H1 (cell line): ENCODE measurements around the gene HDDC3.

Source experiments
- CEBPB ChIP-seq: IDR thresholded peaks from 2 replicates; pipeline ENCODE4 v1.6.1; 2012; ENCODE audit warnings: low read depth, low read length
- CHD2 ChIP-seq: IDR thresholded peaks from 2 replicates; pipeline ENCODE4 v1.6.1; 2012; ENCODE audit warnings: low read length, improper control_type of control experiment
- CTCF ChIP-seq, 3 experiments: IDR thresholded peaks; 1 replicate in 2 of 3; 2 replicates in 1 of 3; pipeline versions ENCODE4 v1.5.1 to v1.6.1; 2011; ENCODE audit warnings: low read length in 3 of 3, mild to moderate bottlenecking in 3 of 3, inconsistent platforms in 2 of 3, low read depth in 1 of 3, moderate library complexity in 1 of 3; ENCODE audit not compliant: insufficient read depth in 1 of 3; ENCODE audit errors: control extremely low read depth in 1 of 3
- EP300 ChIP-seq, 2 experiments: IDR thresholded peaks; 1 replicate in 1 of 2; 2 replicates in 1 of 2; pipeline ENCODE4 v1.6.1; 2011 to 2012; ENCODE audit warnings: low read depth in 2 of 2, low read length in 2 of 2, mild to moderate bottlenecking in 2 of 2, borderline replicate concordance in 1 of 2, inconsistent platforms in 1 of 2, moderate library complexity in 1 of 2
- EZH2 ChIP-seq: fragments of 200-600 bp; sonication (generic); IDR thresholded peaks from 2 replicates; pipeline ENCODE4 v1.7.1; 2012; ENCODE audit warnings: low read depth, mild to moderate bottlenecking, moderate library complexity, low read length, inconsistent platforms; ENCODE audit not compliant: severe bottlenecking
- HDAC2 ChIP-seq, 2 experiments: fragments of 300-600 bp in 1 of 2; sonication (generic) in 1 of 2; IDR thresholded peaks; 2 replicates each; pipeline ENCODE4 v1.6.1; 2011 to 2012; ENCODE audit warnings: low read depth in 2 of 2, low read length in 2 of 2, mild to moderate bottlenecking in 2 of 2, moderate library complexity in 2 of 2, borderline replicate concordance in 1 of 2, inconsistent platforms in 1 of 2
- JUN ChIP-seq: IDR thresholded peaks from 2 replicates; pipeline ENCODE4 v1.6.1; 2011; ENCODE audit warnings: low read depth, mild to moderate bottlenecking, improper control_type of control experiment, low read length
- KDM1A ChIP-seq: fragments of 200-600, 300-600 bp; sonication (generic); IDR thresholded peaks from 2 replicates; pipeline ENCODE4 v1.7.1; 2016; ENCODE audit warnings: mild to moderate bottlenecking, low read length, borderline replicate concordance
- POLR2A ChIP-seq, 2 experiments: IDR thresholded peaks; 1 replicate in 1 of 2; 2 replicates in 1 of 2; pipeline ENCODE4 v1.6.1; 2011; ENCODE audit warnings: low read depth in 2 of 2, low read length in 2 of 2, mild to moderate bottlenecking in 2 of 2; ENCODE audit errors: control extremely low read depth in 1 of 2
- POLR2AphosphoS5 ChIP-seq: IDR thresholded peaks from 2 replicates; pipeline ENCODE4 v1.6.1; 2011; ENCODE audit warnings: low read depth, low read length
- SRF ChIP-seq: IDR thresholded peaks from 2 replicates; pipeline ENCODE4 v1.6.1; 2011; ENCODE audit warnings: mild to moderate bottlenecking, low read depth, low read length, moderate library complexity
- TCF12 ChIP-seq: IDR thresholded peaks from 2 replicates; pipeline ENCODE4 v1.6.1; 2011; ENCODE audit warnings: low read depth, mild to moderate bottlenecking, low read length
- YY1 ChIP-seq: IDR thresholded peaks from 2 replicates; pipeline ENCODE4 v1.6.1; 2011; ENCODE audit warnings: low read depth, mild to moderate bottlenecking, low read length

- TF ChIP-seq EP300 (IDR thresholded peaks at IDR 0.05; ENCODE audit: borderline replicate concordance in 1 of 2, low read depth in 2 of 2, low read length in 2 of 2): no peak
- TF ChIP-seq HDAC2 (IDR thresholded peaks at IDR 0.05; ENCODE audit: borderline replicate concordance in 1 of 2, low read depth in 2 of 2, low read length in 2 of 2): no peak
- TF ChIP-seq CTCF (IDR thresholded peaks at IDR 0.05; ENCODE audit: control extremely low read depth in 1 of 3, insufficient read depth in 1 of 3, low read depth in 1 of 3, low read length in 3 of 3): no peak
- no peak for TF ChIP-seq CEBPB
- no peak for TF ChIP-seq CHD2
- no peak for TF ChIP-seq TCF12
- no peak for TF ChIP-seq KDM1A
- no peak for TF ChIP-seq POLR2AphosphoS5
- TF ChIP-seq YY1: no peak
- TF ChIP-seq SRF: no peak
- no peak for TF ChIP-seq POLR2A (IDR thresholded peaks at IDR 0.05; ENCODE audit: control extremely low read depth in 1 of 2, low read depth in 2 of 2, low read length in 2 of 2)
- no peak for TF ChIP-seq EZH2
- TF ChIP-seq JUN: no peak
Observed at GRCh38 chr15:90907838-90908507, 24.4 kb downstream of the HDDC3 start.
